HG03039 (cell line): ENCODE results near the gene NPLOC4.

Experiments used
- ATAC-seq: cut with Tn5 transposase; IDR thresholded peaks from one replicate; pipeline ENCODE4 v1.9.1; 2021; ENCODE audit warnings: mild to moderate bottlenecking, moderate library complexity; ENCODE audit not compliant: unreplicated experiment

NPLOC4 gene

DNA sequence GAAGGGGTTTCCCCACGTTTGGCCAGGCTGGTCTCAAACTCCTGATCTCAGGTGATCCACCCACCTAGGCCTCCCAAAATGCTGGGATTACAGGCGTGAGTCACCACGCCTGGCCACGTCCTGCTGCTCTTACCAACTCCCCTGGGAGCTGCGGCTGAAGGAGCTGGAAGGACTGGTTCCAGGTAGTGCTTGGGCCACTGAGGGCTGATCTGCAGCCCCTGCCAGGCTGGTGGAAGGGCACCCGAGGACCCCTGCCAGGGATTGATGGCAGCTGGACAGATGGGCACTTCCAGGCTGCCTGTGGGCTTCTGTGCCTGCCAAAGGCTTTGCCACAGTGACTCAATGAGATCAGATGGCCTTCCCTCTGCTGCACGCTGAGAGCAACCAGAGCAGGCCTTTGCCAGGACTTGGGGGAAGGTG, 27.1 kb upstream of the NPLOC4 start:
- no peak for ATAC-seq

DNA sequence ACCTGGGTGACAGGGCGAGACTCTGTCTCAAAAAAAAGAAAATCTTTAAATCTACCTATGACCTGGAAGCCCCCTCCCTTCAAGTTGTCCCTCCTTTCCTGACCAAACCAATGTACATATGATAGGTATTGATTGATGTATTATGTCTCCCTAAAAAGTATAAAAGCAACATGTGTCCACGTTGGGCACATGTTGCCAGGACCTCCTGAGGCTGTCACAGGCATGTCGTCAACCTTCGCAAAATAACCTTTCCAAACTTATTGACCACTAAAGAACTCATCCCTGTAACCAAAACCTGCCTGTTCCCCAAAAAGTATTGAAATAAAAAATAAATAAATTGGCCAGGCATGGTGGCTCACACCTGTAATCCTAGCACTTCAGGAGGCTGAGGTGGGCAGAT, 25.1 kb upstream of the NPLOC4 start:
- ATAC-seq, result no peak

DNA sequence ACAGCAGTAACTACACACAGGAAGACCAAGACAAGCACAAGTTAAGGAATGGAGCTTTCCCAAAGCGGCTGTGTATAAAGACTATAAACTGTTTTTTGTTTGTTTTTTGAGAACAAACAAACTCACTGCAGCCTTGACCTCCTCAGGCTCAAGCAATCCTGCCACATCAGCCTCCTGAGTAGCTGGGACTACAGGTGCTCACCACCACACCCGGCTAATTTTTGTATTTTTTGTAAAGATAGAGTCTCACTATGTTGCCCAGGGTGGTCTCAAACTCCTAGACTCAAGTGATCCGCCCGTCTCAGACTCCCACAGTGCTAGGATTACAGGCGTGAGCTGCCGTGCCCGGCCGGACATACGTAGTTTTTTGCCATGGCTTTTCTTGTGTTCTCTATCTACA, 23.5 kb upstream of the NPLOC4 start:
- no peak for ATAC-seq

DNA sequence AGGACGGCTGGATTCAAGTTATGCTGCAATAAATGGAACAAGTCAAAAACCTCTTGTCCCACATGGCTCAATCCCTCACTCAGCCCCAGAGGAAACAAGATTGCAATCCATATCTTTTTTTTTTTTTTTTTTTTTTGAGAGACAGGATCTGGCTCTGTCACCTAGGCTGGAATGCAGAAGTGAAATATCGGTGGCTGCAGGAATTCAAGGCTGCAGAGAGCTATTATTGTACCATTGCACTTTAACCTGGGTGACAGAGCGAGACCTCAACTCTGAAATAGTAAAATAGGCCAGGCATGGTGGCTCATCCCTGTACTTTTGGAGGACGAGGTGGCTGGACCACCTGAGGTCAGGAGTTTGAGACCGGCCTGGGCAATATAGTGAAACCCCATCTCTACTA, 22.1 kb upstream of the NPLOC4 start:
- no peak for ATAC-seq

DNA sequence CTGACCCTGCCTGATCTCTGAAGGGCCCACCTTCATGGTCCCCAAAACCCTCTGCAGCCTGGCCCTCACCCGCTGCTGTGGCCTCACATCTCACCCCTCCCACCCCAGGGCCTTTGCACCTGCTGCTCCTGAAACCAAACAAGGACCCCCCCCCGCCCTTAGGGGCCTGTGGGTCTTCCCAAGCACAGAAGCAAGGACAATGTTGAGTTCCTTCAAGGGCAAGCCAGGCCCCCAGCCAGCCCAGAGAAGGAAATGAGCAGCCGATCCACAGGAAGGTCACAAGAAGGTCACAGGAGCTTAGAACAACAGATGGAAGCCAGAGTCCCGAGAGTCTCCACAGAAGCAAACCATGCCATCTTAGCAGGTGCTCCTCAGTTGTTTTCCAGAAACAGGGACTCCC, 19.9 kb upstream of the NPLOC4 start:
- no peak for ATAC-seq

DNA sequence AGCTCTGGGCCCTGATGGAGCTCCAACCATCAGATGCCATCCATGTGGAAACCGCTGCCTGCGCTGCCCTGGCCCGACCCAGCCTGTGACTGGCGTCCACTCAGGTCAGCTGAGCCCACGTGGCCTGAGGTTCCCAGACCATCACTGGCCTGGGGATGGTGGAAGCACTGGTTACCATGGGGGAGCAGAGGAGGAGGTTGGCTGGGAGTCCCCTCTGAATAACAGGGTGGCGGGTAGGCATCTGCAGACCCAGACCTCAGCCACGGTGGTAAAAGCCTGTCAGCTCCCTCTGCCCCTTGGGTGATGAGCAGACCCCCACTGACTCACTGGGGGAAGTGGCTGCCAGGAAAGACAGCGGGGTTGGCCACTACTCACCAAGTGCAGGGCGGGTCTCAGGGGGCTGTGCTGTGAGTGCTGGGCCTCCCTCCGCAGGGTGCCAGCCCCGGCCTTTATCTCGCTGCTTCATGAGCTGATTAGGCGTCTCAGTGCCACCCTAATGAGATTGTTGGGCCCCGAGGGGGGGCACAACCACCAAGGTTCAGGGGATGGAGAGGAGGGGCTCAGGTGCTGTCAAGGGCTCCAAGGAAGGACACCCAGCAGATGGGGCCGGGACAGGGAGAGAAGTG, 19.3 kb upstream of the NPLOC4 start, which contains the start of gene PDE6G:
Gene PDE6G (minus strand): TSS at position 425 of the 626 bp plus-strand sequence. CDS start 3,237 bp downstream, outside the sequence.
- ATAC-seq, result no peak

GRCh38 chr17:81655378-81656117, 18.6 kb upstream of the NPLOC4 start:
- ATAC-seq, result no peak

DNA sequence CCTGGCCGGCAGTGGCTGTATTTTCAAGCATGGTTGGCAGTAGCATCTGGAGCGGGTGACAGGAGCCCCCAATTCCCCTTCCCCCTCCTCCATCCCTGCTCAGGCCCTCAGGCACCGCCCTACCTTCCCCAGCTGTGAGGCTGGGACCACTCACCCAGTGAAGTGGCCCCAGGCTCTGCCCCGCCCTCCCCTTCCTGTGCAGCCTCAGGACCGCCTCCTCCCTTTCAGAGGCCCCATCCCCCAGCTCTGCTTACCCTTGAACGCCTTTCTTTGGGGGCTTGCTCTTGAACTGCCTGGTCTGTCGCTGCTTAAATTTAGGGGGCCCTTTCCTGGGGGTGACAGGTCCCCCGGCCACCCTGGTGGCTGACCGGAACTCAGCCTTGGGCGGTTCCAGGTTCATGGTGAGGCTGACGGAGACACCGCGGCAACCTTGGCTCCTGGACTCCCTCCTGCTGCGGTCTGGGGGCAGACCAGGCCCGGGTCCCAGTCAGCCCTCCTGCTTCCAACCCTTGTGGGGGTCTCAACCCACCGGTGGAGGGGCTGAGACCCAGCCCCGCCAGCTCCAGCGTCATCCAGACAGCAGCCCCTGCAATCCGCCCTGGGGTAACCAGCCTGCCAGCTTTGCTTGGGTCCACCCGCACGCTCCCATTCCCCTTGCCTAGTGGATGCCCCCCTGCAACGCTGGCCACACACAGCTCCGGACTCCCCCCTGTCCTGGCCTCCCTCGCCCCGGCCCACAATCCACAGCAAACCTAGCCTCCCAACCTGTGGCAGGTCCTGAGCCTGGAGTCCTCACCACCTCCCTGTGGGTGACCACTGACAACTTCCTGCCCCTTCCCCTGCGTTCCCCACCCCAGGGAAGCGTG, 16.2 kb upstream of the NPLOC4 start:
- no peak for ATAC-seq

DNA sequence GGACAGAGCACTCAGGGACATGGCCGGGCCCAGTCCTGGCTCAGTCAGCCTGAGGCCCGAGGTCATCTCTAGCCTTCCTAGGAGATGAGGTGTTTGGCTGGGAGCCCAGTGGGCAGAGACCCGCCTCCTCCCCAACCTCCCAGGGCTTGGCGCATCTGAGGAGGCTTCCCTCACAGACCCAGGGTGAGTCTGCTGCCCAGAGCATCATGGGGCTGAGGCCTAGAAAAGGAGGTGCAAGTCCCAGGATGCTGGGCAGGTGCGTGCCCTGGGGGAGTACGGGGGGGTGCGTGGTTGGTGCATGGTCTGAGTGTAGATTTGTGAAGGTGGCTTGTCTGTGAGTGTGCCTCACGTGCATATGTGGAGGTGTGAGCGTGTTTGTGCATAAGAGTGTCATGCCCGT, 14.8 kb upstream of the NPLOC4 start:
- no peak for ATAC-seq

DNA sequence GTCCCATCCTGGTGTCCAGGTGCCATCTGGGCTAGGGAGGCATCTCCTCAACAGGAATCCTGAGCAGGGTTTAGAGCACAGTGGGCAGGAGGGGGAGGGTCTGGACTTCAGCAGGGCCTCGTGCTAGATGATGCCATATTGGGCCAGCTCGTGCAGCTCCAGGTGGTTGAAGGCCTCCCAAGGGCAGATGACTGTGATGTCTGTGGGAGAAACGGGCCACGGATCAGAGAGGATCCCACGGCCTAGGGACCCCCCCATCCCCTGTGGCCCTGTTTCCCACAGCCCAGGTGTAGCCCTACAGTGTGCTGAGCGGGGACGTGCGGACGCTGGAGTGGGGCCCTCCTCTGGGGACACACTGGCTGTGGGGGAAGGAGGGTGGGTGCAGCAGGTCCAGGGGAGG, 14.0 kb upstream of the NPLOC4 start:
- no peak for ATAC-seq

GRCh38 chr17:81648707-81649085, 11.8 kb upstream of the NPLOC4 start:
- ATAC-seq, result no peak

- ATAC-seq, result no peak
Observed at GRCh38 chr17:81648013-81648706, 11.2 kb upstream of the NPLOC4 start.

DNA sequence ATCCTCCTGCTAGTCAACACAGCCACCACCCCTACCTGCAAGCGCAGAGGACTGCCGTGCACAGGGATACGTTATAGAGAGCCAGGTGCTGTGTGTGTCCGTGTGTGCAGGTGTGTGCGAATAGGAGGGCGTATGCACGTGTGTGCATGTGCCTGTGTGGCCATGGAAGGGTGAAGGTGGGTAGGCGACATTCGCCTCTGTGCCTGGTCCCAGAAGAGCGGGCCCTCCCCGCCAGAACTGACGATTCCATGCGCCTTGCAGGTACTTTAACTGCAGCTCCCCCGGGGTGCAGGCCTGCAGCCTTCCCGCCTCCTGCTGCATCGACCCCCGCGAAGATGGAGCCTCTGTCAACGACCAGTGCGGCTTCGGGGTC, 10.7 kb upstream of the NPLOC4 start:
- ATAC-seq, result no peak

DNA sequence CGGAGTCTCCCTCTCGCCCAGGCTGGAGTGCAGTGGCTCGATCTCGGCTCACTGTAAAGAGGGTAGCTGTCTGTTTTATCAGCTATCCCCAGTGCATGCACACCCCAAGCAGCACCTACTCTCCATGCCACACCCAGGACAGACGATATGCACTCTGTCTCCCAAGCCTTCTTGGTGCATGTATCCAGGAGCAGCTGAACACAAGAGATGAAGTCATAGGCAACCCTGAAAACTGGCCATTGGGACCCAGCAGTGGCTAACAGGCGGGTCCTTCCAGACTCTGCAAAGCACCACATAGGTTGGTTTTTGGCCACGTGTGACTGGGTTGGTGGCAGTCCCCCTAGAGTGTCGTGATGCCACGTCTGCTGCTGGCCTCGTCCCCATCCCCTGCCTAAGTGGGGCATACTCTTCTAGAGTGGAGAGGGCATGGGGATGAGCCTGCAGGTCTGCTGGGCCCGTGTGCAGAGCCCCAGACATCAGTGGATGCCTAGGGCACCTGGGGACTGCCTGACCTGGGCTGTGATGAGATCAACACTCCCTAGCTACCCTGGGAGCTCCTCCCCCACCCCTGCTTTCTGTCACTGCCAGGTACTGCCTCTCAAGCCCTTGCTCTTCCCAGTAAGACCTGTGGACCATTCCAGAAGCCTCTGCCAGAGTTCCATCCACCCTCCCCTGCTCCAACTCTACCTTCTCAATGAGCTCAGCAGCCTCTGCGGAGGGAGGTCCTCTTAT, 10.1 kb upstream of the NPLOC4 start:
- no peak for ATAC-seq

GRCh38 chr17:81644976-81645952, 8.4 kb upstream of the NPLOC4 start:
- no peak for ATAC-seq

- ATAC-seq, result no peak
Observed at GRCh38 chr17:81644496-81644895, 7.6 kb upstream of the NPLOC4 start.

GRCh38 chr17:81641825-81642489, 5.0 kb upstream of the NPLOC4 start:
- ATAC-seq, result no peak

- no peak for ATAC-seq
Observed at GRCh38 chr17:81640011-81640410, 3.1 kb upstream of the NPLOC4 start.

DNA sequence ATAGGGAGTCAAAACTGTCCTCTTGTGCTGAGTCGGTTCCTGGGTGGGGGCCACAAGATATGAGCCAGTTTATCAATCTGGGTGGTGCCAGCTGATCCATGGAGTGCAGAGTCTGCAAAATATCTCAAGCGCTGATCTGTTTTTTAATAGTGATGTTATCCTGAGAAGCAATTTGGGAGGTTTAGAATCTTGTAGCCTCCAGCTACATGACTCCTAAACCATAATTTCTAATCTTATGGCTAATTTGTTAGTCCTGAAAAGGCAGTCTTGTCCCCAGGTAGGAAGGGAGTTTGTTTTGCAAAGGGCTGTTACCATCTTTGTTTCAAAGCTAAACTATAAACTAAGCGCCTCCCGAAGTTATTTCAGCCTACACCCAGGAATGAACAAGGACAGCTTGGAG, 1.8 kb upstream of the NPLOC4 start:
- no peak for ATAC-seq
